Measurements from ENCODE around the gene LRGUK.
A peak's percentile ranks its signal among the peaks of the same experiment; 100 is the strongest.
"Not testable (repeated sequence)": the region's sequence is repeated elsewhere in the genome, so short reads cannot be mapped to it uniquely, and the experiment has no call there.

Gene LRGUK

GRCh38 chr7:134126966-134127848 is at the start of gene LRGUK:
Gene LRGUK (plus strand): TSS chr7:134127340. CDS start chr7:134127368, 28 bp downstream.
- DNase-seq = peak; percentile 64

- DNase-seq = not testable (repeated sequence)
Observed at GRCh38 chr7:134077560-134077959, 49.6 kb upstream of the LRGUK start.

GRCh38 chr7:134078991-134079390 is 48.1 kb upstream of the LRGUK start:
- no peak for DNase-seq

- DNase-seq = no peak
Observed at GRCh38 chr7:134081695-134082094, 45.4 kb upstream of the LRGUK start.

- DNase-seq = no peak
Observed at GRCh38 chr7:134083766-134084487, 43.2 kb upstream of the LRGUK start.

- DNase-seq = no peak
Observed at GRCh38 chr7:134084488-134085144, 42.5 kb upstream of the LRGUK start.

- DNase-seq = no peak
Observed at GRCh38 chr7:134085311-134085710, 41.8 kb upstream of the LRGUK start.

- no peak for DNase-seq
Observed at GRCh38 chr7:134086998-134087735, 40.0 kb upstream of the LRGUK start.

GRCh38 chr7:134088199-134088598 is 38.9 kb upstream of the LRGUK start:
- no peak for DNase-seq

- DNase-seq = no peak
Observed at GRCh38 chr7:134089446-134089845, 37.7 kb upstream of the LRGUK start.

- no peak for DNase-seq
Observed at GRCh38 chr7:134098072-134098471, 29.1 kb upstream of the LRGUK start.

GRCh38 chr7:134101716-134102115 is 25.4 kb upstream of the LRGUK start:
- no peak for DNase-seq

- no peak for DNase-seq
Observed at GRCh38 chr7:134104166-134104565, 23.0 kb upstream of the LRGUK start.

- no peak for DNase-seq
Observed at GRCh38 chr7:134105841-134106240, 21.3 kb upstream of the LRGUK start.

- no peak for DNase-seq
Observed at GRCh38 chr7:134108802-134109201, 18.3 kb upstream of the LRGUK start.

GRCh38 chr7:134113655-134114054 is 13.5 kb upstream of the LRGUK start:
- DNase-seq = no peak

GRCh38 chr7:134114992-134115391 is 12.1 kb upstream of the LRGUK start:
- DNase-seq = no peak

- no peak for DNase-seq
Observed at GRCh38 chr7:134120405-134120804, 6.7 kb upstream of the LRGUK start.

- DNase-seq = no peak
Observed at GRCh38 chr7:134121632-134122139, 5.5 kb upstream of the LRGUK start.

GRCh38 chr7:134122980-134123379 is 4.2 kb upstream of the LRGUK start:
- no peak for DNase-seq

GRCh38 chr7:134126146-134126545 is 994 bp upstream of the LRGUK start:
- no peak for DNase-seq

- no peak for DNase-seq
Observed at GRCh38 chr7:134126596-134126965, 559 bp upstream of the LRGUK start.

- DNase-seq = no peak
Observed at GRCh38 chr7:134128829-134129228, 1.7 kb downstream of the LRGUK start.

Measured in T1000 (cell line).